ENCODE data around the gene DUS4L. TPM values are rescaled to one million over a fixed set of nuclear protein-coding genes. Genes with fewer than 3 reads are reported as not detected.

Gene DUS4L
- total RNA-seq, 2 donors from 2014 or later, result 6.1 to 6.4 TPM

GRCh38 chr7:107573537-107573936 is 9.8 kb downstream of the DUS4L start:
- DNase-seq (no peak), ATAC-seq (no peak)
- intact Hi-C loops (cut with DNase I), result no loop called here

GRCh38 chr7:107579554-107579884 is 15.7 kb downstream of the DUS4L start:
- intact Hi-C loops (cut with DNase I), result no loop called here
- DNase-seq (no peak), ATAC-seq (peak in 1 of 2 donors; percentile 31)

DNA sequence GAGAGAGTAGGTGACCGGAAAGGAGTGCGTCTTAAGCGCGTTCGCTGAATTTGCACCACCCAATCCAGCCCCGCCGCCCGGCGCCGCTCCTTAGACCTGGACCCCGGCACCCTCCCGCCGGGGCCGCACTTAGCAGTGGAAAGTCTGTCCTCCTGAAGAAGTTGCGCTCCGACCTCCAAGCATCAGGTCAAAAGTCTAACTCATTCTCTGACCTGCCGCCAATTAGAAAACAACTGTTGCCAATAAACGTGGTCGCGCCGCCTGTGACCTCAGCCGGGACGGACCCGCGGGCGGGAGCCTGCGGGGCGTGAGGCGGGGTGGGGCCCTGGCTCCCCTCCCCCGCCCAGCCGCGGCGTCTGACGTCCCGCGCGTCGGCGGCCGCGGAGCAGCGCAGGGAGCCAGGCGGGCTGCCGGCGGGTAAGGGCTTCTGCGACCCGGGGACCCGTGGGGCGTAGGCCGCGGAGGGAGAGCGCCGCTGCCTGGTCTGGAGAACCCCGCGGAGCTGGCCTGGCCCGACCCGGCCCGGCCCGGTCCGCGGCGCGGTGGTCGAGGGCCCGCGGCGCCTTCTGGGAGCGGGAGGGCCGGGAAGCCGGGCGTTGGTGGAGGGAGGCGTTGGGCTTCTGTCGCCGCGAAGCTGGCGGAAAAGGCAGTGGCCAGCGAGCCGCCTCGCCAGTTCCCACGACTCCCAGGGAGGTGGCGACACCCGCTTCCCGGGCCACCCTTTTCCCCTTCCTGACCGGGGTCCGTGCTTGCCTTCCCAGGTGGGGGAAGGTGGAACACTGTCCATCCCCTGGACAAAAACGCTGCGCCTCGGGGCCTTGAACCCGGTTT is 16.3 kb downstream of the DUS4L start, which contains the start of gene BCAP29:
Gene BCAP29, plus strand, starts transcription at position 362 of the 831 bp plus-strand sequence. CDS start 527 bp downstream, outside the sequence.
- intact Hi-C loops (cut with DNase I), result no loop called here
- ATAC-seq, result peak; percentile 96 to 99

GRCh38 chr7:107580716-107581383 is 17.1 kb downstream of the DUS4L start:
- intact Hi-C loops (cut with DNase I), result no loop called here
- DNase-seq (no peak), ATAC-seq (no peak)

More for the DNA sequence above, 16.3 kb downstream of the DUS4L start, which contains the start of gene BCAP29:
- DNase-seq, result peak; percentile 81

GRCh38 chr7:107581387-107582013 is 17.7 kb downstream of the DUS4L start:
- intact Hi-C loops (cut with DNase I), result no loop called here
- ATAC-seq (no peak), DNase-seq (no peak)

DNA sequence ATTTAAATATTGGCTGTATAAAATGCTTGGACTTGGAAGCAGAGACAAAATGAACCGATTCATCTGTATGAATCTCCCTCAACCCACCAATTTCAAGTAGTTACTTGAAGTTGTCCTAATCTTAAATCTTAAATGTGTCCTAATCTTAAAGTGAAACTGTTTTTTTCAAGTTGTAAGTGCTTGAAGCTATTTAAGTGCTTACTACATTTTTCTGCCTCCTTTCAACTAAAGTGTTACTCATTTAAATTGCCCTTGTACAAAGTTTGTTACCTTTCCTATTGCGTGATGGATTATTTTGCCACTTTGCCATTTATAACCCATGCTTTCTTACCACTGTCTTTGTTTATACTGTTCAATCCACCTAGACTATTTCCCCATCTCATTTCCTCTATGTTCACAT is 19.1 kb downstream of the DUS4L start:
- no peak for ATAC-seq
- intact Hi-C loops (cut with DNase I), result no loop called here

GRCh38 chr7:107584716-107585115 is 20.9 kb downstream of the DUS4L start:
- ATAC-seq (no peak), DNase-seq (no peak)
- intact Hi-C loops (cut with DNase I), result no loop called here

More for the DNA sequence above, 19.1 kb downstream of the DUS4L start:
- DNase-seq, result no peak

- intact Hi-C loops (cut with DNase I), result no loop called here
- no peak for DNase-seq
- no peak for ATAC-seq
Measured at GRCh38 chr7:107588529-107589130, 24.9 kb downstream of the DUS4L start.

DNA sequence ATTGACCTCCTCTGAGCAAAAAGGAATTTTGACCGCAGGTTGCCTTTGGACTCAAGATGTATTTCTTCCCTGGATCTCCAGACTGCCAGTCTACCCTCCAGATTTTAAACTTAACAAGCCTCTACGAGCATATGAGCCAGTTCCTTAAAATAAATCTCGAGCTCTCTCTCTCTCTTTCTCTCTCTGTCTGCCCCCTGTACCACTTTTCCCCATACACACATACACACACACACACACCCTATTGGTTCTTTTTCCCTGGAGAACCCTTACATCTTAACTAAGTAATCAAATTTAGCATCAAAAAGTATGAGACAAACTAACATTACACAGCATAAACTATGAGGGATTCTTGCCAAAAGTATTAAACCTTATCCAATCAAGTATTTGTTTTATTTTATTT is 27.6 kb downstream of the DUS4L start:
- intact Hi-C loops (cut with DNase I), result no loop called here
- ATAC-seq, result peak in 1 of 2 donors; percentile 49
- no peak for DNase-seq

DNA sequence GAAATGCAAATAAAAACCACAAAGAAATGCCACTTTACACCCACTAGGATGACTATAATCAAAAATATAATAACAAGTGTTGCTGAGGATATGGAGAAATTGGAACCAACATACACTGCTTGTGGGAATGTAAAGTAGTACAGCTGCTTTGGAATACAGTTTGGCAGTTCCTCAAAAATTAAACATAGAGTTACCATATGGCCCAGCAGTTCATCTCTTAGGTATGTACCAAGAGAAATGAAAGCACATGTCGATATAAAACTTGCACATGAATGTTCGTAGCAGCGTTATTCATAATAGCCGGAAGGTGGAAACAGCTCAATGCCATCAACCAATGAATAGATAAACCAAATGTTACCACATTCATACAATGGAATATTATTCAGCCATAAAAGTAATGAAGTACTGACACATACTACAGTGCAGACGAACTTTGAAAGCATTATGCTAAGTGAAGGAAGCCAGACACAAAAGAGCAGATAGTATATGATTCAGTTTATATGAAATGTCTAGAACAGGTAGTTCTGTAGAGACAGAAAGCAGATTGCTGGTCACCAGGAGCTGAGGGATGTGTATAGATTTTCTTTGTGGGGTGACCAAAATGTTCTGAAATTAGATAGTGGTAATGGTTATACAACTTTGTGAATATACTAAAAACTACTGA is 28.7 kb downstream of the DUS4L start:
- DNase-seq (no peak), ATAC-seq (no peak)
- intact Hi-C loops (cut with DNase I), result no loop called here

DNA sequence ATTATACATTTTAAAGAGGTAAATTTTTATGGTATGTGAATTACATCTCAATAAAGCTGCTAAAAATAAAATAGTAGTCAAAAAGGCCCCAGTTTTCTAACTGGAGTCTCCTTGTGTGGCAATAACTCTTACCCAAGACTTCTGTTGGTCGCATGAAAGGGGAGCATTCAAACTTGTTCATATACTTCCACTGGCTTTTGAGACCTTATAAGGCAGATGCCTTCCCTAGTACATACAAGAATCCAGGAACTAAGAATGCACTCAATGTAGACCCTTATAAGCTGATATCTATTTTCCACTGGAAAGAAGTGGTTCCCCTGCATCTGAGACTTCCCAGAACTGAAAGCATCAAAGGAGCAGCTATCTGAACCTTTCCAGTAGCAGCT is 29.2 kb downstream of the DUS4L start:
- intact Hi-C loops (cut with DNase I), result no loop called here
- ATAC-seq, result no peak

GRCh38 chr7:107594961-107595737 is 31.4 kb downstream of the DUS4L start:
- DNase-seq (peak; percentile 33), ATAC-seq (peak; percentile 78 to 94)
- intact Hi-C loops (cut with DNase I), result no loop called here

More for the DNA sequence above, 29.2 kb downstream of the DUS4L start:
- DNase-seq, result no peak

DNA sequence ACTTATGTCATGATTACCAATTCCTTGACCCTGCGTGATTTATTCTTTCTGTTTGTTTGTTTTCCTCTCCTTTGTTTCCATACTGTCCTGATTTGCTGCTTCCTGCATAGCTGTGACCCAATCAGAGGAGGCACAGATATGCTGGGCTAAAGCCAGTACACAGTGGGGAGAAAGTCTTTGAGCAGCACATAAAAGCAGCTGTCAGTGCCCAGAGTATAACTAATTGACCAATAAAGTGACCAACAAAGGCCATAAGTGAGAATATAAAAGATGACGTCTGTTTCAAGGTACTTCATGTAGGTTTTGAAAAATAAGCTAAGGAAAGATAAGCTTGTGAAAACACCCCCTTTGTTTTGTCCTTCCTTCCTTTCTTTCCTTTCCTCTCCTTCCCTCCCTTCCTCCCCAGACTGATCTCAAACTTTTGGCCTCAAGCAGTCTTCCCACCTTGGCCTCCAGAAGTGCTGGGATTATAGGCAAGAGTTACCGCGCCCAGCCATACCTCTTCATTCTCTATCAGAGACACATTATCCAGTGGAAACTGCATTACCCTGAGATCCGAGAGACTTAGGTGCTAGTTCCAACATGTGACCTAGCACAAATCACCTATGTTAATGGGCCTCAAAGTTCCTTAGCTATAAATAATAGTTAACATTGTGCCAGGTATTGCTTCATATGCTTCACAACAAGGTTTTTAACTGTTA is 33.3 kb downstream of the DUS4L start:
- intact Hi-C loops (cut with DNase I), result no loop called here
- ATAC-seq, result peak in 1 of 2 donors; percentile 18
- no peak for DNase-seq

- ATAC-seq (no peak), DNase-seq (no peak)
- intact Hi-C loops (cut with DNase I), result no loop called here
Measured at GRCh38 chr7:107597582-107597916, 33.8 kb downstream of the DUS4L start.

- no peak for ATAC-seq
- intact Hi-C loops (cut with DNase I), result no loop called here
- DNase-seq, result no peak
Measured at GRCh38 chr7:107597953-107598352, 34.2 kb downstream of the DUS4L start.

GRCh38 chr7:107599262-107599661 is 35.5 kb downstream of the DUS4L start:
- intact Hi-C loops (cut with DNase I), result no loop called here
- DNase-seq, result no peak
- no peak for ATAC-seq

DNA sequence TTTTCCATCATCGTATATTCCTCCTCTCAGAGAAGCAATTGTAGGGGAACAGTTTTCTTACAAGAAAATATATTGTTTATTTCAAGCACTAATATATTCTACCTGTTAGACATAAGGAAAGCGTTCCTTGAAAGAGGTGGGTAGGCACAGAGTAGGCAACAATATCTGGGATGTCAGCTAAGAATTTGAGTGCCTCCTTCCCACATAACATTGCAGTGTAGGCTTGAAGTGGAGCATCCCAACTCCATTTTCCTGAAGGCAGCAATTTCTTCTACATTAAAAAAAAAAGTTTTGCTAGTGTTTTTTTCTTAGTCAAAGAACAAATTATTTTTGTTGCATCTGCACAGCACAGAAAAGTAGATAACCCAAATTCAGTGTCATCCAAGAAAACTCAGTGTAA is 37.0 kb downstream of the DUS4L start:
- ATAC-seq (no peak), DNase-seq (no peak)
- intact Hi-C loops (cut with DNase I), result loop anchor here in 1 of 2 donors (10.0 kb wide), 1 partner anchor 136 kb away; no protein-coding TSS in a partner anchor
